Midbrain (tissue), 1 donor: ENCODE measurements around the gene FAM229A.

Source experiments
- DNase-seq: peaks from one replicate; lab custom pipeline; 2025; lab: John Stamatoyannopoulos, UW

FAM229A gene

DNA sequence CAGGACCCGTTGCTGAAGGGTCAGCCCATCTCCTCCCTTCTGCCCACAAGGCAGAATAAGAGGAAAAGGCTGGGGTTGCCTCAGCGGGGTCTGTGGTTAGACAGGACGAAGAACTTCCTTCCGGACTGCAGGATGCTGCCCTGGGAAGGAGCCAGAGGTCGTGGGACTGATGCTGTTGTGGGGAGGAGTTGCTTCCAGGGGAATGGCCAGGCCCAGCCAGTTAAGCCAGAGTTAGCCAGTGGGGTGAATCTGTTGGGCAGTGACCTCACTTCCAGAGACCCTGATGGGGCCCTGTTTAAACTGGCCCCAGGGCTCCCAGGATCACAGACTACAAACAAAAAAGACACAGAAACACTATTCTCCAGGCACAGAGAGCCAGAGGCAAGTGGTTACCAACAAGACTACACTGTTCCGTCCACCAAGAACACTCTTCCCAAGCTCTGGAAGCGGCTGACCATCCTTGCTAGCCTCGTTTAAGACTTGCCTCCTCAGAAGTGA is 13.0 kb downstream of the FAM229A start:
- DNase-seq: no peak

DNA sequence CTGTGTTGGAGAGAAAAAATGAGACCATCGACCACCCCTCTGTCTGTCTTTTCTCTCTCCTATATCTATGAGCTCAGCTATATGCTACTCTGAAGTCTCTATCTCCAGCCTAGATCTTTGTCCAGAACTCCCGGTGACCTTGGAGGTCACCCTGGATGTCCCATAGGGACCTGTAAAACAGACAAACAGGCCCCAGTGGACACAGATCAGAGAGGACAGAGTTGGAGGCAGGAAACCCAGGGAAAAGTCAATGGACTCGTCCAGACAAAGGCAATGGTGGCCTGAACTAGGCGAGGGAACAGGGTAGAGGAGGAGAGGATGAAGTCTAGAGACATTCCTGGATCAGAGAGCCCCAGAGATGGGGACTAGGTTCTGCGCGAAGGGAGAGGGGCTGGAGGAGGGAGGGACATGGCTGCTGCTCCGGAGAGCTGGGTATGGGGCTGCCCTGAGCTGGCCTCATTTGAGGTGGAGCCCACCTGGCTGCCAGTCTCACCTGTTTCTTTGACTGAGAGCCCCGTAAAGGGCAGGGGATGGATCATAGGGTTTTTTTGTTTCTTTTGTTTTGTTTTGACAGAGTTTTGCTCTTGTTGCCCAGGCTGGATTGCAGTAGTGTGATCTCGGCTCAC is 15.6 kb downstream of the FAM229A start:
- DNase-seq: no peak

DNA sequence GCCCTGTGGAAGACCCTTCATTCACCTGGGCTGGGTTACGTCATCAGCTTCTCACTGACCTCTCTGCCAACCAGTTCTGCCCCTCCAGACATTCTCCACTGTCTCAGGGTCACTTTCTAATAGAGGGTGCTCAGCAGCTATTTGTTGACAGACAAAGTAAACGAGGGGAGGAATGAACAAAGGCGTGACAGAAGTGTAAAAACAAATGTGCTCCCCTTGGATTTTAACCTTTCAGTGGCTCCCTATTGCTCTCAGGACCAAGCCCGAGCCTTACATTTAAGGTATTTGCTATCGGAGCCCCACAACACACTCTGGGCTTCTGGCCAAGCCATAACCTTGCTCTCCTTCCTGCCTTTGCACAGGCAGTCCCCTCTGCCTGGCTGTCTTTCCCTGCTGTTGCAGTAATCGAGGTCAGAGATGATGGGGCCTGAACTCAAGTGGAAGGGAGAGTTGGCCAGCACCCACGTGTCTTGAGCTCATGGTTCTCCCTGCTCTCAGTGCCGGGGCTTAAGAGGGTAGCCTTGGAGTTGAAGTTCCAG is 16.9 kb downstream of the FAM229A start:
- DNase-seq: no peak

DNA sequence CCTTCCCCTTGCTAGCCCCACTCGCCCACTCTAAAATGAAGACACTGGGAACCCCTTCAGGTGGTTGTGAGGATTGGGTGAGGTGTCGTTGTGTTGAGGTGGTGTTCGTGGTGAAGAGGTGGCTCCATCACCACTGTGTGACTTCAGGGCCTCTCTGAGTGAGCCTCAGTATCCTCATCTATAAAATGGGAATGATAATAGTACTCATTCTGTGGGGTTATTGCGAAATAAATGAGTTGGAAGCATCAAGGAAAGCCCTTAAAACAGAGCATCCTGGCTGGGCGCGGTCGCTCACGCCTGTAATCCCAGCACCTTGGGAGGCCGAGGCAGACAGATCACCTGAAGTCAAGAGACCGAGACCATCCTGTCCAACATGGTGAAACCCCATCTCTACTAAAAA is 19.6 kb downstream of the FAM229A start:
- DNase-seq: no peak

DNA sequence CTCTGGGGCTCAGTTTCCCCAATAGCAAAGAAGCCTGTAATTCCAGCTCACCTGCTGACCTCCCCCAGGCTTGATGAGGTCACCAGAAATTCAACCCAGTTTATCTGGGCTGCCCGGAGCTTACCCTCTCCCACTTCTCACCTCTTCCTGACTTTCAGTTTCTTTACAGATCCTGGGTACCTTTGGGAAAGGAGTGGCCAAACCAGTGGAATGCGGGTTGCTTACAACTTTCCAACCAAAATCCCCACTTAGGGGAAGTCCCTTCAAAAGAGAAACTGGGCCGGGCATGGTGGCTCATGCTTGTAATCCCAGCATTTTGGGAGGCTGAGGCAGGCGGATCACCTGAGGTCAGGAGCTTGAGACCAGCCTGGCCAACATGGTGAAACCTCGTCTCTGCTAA is 20.3 kb downstream of the FAM229A start:
- DNase-seq: no peak

DNA sequence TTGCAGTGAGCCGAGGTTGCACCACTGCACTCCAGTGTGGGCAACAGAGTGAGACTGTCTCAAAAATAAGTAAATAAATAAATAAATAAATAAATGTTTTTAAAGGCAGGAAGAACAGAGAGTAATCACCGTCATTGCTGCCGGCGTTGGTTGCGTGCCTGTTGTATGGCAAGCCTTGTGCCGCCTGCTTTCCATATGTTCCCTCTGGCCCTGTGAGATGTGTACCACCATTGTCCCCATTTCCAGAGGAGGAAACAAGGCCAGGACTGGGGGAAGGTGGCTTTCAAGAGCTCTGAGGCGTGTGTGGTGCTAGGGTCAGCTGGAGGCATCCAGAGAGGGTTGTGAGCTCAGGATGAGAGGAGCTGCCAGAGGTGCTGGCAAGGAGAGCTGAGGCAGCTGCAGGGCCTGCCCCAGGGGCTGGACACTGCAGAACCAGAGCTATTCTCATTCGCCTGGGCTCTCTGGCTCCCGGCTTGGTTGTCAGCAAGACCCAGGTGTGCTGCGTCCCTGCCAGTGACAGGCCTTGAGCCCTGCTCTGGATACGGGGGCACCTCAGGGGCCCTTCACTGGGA is 21.0 kb downstream of the FAM229A start:
- peak; percentile 20 for DNase-seq

DNA sequence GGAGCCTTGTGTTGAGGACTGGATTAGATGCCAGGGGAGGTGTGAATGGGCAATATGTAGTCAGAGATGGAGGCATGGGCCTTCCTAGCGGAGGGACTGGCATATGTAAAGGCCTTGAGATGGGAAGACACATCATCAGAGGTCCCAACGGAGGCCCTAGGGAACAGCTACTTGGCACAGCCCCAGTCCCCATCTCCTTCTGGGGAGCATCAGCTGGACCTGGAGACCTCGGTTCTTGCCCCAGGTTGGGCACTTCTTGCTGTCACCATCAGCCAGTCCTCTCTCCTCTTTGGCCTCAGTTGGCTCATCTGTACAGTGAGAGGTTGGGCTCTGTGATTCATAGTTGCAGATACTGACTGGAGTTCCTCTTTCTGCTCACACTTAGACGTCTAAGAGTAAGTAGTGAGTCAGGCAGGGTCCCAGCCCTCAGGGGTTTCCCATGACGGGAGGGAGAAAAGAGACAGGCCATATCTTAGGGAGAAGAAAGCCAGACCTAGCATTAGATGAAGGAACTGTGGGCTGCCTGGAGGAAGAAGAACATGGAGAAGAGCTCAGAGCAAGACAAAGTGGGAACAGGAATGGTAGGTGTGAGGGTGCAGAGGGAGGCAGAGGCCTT is 22.8 kb downstream of the FAM229A start:
- no peak for DNase-seq

DNA sequence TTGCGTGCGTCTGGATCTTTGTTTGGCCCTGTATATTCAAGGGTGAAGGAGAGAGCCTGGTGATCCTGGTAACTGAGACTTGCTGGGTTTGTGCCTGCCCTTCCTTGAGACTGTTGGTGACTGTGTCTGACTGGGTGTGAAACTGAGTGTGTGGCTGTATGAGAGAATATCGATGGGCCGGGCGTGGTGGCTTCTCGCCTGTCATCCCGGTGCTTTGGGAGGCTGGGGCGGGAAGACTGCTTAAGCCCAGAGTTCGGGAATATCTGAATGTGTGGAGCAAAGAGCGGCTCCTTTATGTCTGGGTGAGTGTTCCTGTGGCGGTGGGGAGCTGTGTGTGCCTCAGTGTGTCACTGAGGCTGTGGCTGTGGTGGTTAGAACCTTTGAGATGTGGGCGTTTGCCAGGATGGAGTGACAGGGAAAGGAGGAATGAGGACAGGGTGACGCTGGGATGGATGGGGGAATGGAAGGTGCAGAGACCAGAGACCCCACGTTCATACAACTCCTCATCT is 23.6 kb downstream of the FAM229A start:
- no peak for DNase-seq

DNA sequence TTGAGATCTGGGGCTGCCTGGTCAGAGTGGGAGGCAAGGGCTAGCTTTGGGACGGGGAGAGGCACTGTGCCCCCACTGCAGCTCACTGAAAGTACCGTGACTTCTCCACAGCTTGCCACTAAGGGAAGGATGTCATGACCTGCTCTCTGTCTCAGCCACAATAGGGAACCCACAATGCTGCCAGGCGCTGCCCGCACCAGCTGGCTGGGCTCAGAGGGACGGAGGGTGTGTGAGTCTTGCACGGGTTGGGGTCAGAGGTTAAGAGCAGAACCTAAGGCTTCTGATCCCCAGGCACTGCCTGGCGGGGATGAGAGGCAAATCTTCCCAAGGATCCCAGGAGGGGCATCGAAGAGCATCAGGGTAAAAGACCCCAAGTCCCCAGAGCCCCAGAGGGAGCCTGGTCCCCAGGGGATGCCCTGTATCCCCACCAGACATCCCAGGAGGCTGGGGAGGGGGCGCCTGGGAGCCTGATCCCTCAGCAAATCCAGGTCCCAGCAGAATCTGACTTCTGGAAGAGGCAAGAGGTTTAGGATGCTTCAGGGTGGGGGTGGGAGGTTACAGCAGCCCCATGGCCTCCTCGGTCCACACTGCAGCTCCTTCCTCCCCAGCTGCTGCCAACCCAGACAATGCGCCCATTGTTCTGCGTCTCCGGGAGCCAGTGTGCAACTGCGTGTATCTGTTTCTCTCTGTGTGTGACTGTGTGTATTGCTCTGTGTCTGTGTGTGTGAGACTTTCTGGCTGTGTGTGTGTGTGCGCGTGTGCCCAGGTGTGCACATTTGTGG is 24.2 kb downstream of the FAM229A start:
- DNase-seq: peak; percentile 89

DNA sequence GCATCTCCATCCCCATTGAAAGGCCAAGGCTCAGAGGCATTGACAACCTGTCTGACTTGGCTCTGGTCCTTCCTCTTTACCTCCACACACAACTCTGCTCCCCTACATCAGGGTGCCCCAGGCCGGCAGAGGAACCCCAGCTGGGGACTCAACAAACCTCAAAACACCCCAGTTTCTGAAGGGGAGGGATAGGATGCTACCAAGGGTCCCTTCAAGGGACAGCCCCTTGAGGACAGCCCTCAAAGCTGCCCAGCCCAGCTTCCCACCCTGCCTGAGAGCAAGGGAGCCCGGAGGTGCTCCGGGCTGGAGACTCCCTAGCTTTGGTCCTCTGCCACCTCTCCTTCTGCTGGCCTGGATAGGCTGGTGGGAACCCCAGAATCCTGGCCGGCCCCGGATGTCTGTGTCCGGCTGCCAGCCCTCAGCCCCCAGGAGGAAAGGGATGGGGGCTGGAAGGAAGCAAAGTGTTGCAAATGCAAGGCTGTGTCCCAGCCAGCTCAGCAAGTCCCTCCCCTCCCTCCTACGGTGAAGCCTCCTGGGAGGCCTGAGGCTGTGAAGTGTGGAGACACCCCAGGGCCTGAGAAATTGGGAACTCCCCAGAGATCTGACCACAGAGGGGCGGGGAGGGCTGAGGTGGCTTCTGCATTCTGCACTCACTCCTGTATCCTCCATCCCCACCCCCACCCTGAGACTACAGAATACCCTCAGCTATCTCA is 25.2 kb downstream of the FAM229A start:
- DNase-seq: peak; percentile 45

DNA sequence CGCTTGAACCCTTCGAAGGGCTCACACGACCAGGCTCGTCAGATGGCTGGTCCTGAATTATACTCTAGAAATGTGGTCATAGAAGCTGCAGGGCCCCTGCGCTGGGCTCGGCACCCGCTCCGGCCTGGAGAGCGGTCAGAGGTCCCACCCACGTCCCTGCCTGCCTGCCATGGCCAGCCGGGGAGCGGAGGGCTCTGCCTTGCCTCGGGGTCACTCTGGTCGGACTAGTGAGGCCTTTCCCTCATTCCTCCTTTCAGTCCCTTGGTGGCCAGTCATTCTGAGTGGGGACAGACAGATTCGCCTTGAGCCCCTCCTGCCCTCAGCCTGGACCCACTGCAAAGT is 25.7 kb downstream of the FAM229A start:
- no peak for DNase-seq

DNA sequence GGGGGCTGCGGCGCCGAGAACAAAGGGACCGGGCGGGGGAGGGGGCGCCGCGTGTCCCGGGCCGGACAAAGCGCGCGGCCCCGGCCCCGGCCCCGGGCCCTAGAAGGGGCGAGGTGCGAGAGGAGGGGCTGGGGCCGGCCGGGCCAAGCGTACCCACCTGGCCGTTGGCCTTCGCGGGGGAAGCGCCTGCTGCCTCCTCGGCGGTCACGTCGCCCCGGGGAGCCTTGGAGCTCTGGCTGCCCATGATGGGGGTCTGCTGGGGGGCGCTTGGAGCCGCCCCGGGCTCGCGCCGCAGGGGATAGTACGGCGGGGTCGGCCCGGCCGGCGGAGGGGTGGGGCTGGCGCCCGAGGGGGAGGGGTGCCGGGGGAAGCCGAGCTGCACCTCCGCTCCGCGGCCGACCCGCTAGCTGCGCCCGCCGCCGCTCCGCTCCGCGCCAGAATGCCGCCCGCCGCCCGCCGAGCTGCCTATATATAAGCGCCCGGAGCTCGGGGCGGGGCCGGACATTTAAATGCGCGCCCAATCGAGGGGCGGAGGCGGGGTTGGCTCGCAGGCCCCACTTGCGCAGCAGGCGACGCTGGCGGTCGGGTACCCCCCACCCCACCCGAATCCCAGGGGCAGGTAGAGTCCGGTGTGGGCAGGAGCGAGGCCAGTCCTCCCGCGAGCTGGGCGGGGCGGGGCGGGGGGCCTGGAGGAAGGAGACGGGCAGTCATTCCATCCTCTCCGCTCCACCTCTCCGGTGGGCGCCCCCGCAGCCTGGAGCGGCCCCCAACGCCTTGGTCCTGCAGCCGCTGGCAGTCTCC is 26.3 kb downstream of the FAM229A start, which contains the start of gene MARCKSL1:
TSS of gene MARCKSL1 (minus strand) at position 444 of the 801 bp plus-strand sequence. CDS start at position 244, 200 bp downstream.
- peak; percentile 93 for DNase-seq

DNA sequence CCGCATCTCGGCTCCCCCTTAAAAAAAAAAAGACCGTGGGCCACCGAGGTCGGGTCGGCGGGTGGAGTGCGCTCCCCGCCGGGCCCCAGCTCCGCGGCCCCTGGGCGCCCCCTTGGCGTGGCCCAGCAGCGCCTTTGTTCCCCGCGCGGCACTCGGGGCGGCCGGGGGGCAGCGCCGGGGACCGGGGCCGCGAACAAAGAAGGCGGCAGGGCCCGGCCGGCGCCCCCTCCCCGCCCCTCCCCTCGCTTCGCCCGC is 26.8 kb downstream of the FAM229A start:
- DNase-seq: no peak

DNA sequence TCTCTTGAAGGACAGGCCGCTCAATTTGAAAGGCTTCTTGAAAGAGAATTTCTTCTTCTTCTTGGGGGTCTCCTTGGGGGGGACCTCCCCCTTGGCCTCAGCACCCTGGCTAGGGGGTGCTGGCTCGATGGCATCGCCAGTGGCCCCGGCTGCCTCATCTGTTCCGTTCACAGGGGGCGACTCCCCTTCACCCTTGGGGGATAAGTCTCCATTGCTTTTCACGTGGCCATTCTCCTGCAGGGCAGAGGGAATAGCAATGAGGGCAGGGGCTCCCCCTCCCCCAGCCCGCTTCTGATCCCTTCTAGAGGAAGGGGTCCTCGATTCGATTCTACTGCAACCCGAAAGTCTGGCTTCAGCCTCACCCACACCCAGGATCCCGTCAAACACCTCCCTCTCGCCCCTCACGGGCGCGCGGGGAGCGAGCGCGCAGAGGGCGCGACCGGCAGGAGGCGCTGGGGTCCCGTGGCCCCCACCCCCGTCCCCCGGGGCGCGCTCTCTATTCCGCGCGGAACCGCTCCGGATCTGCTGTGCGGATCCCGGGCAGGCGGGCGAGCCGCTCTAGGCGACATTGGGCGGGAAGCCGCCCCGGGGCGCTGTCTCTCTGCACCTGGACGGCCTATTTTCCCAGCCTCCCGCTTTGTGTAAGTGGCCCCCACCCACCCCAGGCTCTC is 27.3 kb downstream of the FAM229A start:
- DNase-seq: peak; percentile 67

DNA sequence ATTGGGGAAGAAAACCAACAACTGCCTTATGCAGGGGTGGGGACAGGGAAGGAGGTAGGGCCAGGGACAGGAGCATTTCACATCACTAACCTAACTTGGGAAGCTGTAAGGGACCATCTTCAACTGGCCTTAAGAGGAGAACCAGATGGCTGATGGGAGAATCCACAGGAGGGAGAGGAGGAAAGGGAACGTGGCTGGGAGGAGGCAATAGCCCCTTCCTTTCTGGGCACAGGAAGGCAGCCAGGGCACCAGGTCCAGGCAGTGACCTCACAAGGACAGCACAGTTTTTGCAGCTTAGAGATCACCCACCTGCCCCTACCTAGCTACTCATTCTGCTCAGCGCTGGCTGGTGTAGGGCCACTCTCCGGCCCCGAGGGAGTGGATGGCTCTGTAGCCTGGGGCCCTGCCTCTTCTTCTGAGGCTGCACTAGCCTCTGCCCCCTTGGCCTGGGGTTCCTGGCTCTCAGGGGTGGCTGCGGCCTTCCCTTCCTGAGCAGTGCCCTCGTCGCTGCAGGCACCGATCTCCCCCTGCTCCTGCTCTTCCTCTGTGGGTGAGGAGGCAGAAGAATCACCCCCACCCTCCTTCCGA is 27.9 kb downstream of the FAM229A start:
- DNase-seq: no peak

DNA sequence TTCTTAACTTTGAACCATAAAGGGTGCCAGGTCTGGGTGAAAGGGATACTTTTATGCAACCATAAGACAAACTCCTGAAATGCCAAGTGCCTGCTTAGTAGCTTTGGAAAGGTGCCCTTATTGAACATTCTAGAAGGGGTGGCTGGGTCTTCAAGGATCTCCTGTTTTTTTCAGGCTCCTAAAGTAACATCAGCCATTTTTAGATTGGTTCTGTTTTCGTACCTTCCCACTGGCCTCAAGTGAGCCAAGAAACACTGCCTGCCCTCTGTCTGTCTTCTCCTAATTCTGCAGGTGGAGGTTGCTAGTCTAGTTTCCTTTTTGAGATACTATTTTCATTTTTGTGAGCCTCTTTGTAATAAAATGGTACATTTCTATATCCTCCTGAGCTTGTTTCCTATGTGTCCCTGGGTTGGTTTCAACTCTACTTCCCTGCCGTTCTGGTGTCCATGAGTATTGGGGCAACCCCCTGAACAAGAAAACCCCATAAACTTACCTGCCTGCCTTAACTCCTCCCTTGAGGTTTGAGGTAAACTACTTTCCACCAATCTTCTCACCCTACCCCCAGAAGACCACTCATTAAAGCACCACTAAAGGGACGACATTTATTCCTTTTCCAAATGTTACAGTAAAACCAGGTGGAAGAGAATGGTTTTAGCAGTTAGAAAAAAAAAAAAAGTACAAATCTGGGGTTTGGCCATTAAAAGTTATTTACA is 28.9 kb downstream of the FAM229A start:
- DNase-seq: no peak

DNA sequence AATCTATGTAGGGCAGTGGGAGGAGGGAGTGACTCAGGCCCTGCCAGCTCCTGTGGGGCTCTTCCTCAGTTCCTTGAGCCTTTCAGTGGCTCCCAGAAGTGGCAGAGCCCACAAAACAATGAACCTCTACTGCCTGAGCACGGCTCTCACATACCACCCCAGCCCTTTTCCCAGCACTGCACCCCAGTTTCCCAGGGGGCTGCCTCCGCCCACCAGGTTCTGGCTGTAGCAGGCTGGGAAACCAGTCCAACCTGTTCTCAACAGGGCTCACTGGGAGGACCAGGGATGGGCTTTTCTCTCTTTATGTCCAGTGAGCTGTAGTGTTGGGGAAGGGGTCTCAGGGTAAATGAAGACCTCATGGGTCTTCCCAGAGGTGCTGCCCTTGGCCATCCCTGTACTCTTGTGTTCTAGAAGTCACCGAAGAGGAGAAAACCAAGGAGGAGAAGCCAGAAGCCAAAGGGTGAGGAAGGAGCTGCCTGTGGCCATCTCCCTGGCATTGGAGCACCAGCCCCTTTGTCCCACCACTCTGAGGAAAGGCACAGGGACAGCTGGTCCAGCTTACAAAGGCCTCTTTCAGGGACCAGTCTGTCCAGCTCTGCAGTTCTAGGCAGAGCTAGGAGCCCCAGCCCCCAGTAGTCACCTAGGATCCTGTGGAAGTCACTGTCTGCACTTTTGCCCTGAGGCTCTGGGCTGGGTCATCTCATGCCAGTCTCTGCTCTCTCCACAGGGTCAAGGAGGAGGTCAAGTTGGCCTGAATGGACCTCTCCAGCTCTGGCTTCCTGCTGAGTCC is 29.8 kb downstream of the FAM229A start:
- peak; percentile 28 for DNase-seq

DNA sequence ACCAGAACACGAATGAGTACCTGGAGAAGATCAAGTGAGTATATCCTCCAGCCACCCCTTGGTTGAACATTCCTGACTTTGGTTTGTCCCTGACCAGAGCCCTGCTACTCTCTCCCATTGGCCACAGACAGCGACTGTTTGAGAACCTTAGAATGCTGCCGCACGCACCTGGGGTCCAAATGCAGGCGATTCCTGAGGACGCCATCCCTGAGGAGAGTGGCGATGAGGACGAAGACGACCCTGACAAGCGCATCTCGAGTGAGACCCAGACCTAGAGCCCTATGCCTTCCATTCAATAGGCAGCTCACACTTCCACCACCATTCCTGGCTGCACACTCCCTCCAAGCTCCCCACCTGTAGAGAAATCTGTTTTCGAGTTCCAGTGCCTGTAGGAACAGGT is 30.7 kb downstream of the FAM229A start:
- DNase-seq: no peak
